ENCODE results near the gene RAMP3.

DNA sequence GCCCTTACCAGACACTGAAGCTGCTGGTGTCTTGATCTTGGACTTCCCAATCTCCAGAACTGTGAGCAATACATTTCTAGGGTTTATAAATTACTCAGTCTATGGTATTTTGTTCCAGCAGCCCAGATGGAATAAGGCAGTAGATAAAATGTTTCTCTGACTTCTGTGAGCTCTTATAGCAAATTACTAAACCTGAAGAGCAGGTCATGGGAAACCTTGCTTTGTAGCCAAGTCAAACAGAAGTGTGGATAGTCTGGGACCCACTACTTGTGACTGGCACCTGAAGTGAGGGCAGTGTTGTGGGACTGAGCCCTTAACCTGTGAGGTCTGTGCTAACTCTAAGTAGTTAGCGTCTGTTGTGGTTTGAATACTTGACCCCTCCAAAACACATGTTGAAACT lies 41.5 kb upstream of the RAMP3 start:
- TF ChIP-seq, protein P1, sequence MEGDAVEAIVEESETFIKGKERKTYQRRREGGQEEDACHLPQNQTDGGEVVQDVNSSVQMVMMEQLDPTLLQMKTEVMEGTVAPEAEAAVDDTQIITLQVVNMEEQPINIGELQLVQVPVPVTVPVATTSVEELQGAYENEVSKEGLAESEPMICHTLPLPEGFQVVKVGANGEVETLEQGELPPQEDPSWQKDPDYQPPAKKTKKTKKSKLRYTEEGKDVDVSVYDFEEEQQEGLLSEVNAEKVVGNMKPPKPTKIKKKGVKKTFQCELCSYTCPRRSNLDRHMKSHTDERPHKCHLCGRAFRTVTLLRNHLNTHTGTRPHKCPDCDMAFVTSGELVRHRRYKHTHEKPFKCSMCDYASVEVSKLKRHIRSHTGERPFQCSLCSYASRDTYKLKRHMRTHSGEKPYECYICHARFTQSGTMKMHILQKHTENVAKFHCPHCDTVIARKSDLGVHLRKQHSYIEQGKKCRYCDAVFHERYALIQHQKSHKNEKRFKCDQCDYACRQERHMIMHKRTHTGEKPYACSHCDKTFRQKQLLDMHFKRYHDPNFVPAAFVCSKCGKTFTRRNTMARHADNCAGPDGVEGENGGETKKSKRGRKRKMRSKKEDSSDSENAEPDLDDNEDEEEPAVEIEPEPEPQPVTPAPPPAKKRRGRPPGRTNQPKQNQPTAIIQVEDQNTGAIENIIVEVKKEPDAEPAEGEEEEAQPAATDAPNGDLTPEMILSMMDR (IDR thresholded peaks at IDR 0.05) = no peak
- no peak for TF ChIP-seq POLR2AphosphoS5 (IDR thresholded peaks at IDR 0.05; ENCODE audit: low read depth, low read length)

Data from Panc1 (cell line).